ENCODE measurements around the gene IFI44. TPM values are rescaled to one million over a fixed set of nuclear protein-coding genes. Genes with fewer than 3 reads are reported as not detected.

IFI44 gene
- total RNA-seq, 1 donor from 2014 or later, result 80.5 TPM

GRCh38 chr1:78650114-78650660 lies 556 bp downstream of the IFI44 start:
- Histone ChIP-seq H3K27me3 (ENCODE audit: low read depth) (no peaks in the 10 kb centered on the region), H3K36me3 (peaks cover 4% of the 10 kb centered on the region), H3K4me3 (peak overlapping the region; percentile 51), H3K27ac (peak overlapping the region; percentile 75), H3K9me3 (no peaks in the 10 kb centered on the region), H3K4me1 (peaks cover 33% of the 10 kb centered on the region)
- TF ChIP-seq, protein P1, sequence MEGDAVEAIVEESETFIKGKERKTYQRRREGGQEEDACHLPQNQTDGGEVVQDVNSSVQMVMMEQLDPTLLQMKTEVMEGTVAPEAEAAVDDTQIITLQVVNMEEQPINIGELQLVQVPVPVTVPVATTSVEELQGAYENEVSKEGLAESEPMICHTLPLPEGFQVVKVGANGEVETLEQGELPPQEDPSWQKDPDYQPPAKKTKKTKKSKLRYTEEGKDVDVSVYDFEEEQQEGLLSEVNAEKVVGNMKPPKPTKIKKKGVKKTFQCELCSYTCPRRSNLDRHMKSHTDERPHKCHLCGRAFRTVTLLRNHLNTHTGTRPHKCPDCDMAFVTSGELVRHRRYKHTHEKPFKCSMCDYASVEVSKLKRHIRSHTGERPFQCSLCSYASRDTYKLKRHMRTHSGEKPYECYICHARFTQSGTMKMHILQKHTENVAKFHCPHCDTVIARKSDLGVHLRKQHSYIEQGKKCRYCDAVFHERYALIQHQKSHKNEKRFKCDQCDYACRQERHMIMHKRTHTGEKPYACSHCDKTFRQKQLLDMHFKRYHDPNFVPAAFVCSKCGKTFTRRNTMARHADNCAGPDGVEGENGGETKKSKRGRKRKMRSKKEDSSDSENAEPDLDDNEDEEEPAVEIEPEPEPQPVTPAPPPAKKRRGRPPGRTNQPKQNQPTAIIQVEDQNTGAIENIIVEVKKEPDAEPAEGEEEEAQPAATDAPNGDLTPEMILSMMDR (IDR thresholded peaks at IDR 0.05), result no peak
- DNase-seq (no peak), ATAC-seq (peak; percentile 49 to 56)
- intact Hi-C loops (cut with DNase I), result no loop called here

- peak in 1 of 2 donors; percentile 27 for ATAC-seq
- peak overlapping the region; percentile 75 for H3K27ac ChIP-seq
Measured at GRCh38 chr1:78651241-78651640, 1.6 kb downstream of the IFI44 start.

GRCh38 chr1:78652019-78652560 lies 2.5 kb downstream of the IFI44 start:
- Histone ChIP-seq H3K4me3 (peak overlapping the region; percentile 51), H3K27me3 (ENCODE audit: low read depth) (no peaks in the 10 kb centered on the region), H3K27ac (peak overlapping the region; percentile 75), H3K36me3 (peaks cover 20% of the 10 kb centered on the region), H3K4me1 (peaks cover 29% of the 10 kb centered on the region), H3K9me3 (no peaks in the 10 kb centered on the region)
- TF ChIP-seq, protein P1 (IDR thresholded peaks at IDR 0.05), result no peak
- DNase-seq (no peak), ATAC-seq (no peak)
- intact Hi-C loops (cut with DNase I), result no loop called here

More at GRCh38 chr1:78651241-78651640, 1.6 kb downstream of the IFI44 start:
- H3K27me3 ChIP-seq (ENCODE audit: low read depth), result no peaks in the 10 kb centered on the region
- H3K4me1 ChIP-seq, result peaks cover 29% of the 10 kb centered on the region
- no peak for DNase-seq
- H3K4me3 ChIP-seq, result peak overlapping the region; percentile 51
- H3K9me3 ChIP-seq, result no peaks in the 10 kb centered on the region
- intact Hi-C loops (cut with DNase I), result no loop called here
- peaks cover 14% of the 10 kb centered on the region for H3K36me3 ChIP-seq
- TF ChIP-seq, protein P1 (IDR thresholded peaks at IDR 0.05), result no peak

- intact Hi-C loops (cut with DNase I), result no loop called here
- TF ChIP-seq, protein P1 (IDR thresholded peaks at IDR 0.05), result no peak
- H3K36me3 ChIP-seq, result peaks cover 85% of the 10 kb centered on the region
- no peak overlapping the region for H3K4me3 ChIP-seq
- H3K9me3 ChIP-seq, result no peaks in the 10 kb centered on the region
- ATAC-seq (no peak), DNase-seq (no peak)
- H3K27ac ChIP-seq, result no peak overlapping the region
- H3K27me3 ChIP-seq (ENCODE audit: low read depth), result no peaks in the 10 kb centered on the region
- H3K4me1 ChIP-seq, result peaks cover 2% of the 10 kb centered on the region
Measured at GRCh38 chr1:78658901-78659300, 9.3 kb downstream of the IFI44 start.

DNA sequence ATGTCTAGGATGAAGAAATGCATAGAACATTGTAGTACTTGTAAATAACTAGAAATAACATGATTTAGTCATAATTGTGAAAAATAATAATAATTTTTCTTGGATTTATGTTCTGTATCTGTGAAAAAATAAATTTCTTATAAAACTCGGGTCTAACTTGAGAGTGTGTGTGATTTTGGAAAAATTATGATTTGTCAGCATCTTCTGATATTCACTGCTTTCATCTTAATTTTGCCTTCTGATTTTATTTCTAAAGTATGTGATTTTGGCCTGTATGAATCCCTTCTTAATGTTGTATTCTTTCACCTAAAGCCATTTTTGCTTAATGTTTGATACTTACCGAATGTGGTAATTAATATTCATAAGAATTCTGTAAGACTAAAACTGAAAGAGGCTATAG lies 14.3 kb downstream of the IFI44 start:
- no peak overlapping the region for H3K27ac ChIP-seq
- H3K36me3 ChIP-seq, result peaks cover 53% of the 10 kb centered on the region
- TF ChIP-seq, protein P1 (IDR thresholded peaks at IDR 0.05), result no peak

More for the DNA sequence above, 14.3 kb downstream of the IFI44 start:
- DNase-seq (no peak), ATAC-seq (no peak)
- Histone ChIP-seq H3K27me3 (ENCODE audit: low read depth) (no peaks in the 10 kb centered on the region), H3K4me1 (no peaks in the 10 kb centered on the region), H3K4me3 (no peak overlapping the region), H3K9me3 (no peaks in the 10 kb centered on the region)
- intact Hi-C loops (cut with DNase I), result no loop called here

Data from lower lobe of right lung (tissue), 2 donors.